GM18499 (cell line): ENCODE data around the gene PSME3IP1.
"Not testable (repeated sequence)": the region's sequence is repeated elsewhere in the genome, so short reads cannot be mapped to it uniquely, and the experiment has no call there.

Source experiments
- ATAC-seq: cut with Tn5 transposase; IDR thresholded peaks from one replicate; pipeline ENCODE4 v1.9.1; 2021; ENCODE audit warnings: moderate number of reproducible peaks; ENCODE audit not compliant: insufficient read depth, unreplicated experiment

Gene PSME3IP1

GRCh38 chr16:57185945-57186871 lies at the start of gene PSME3IP1, which contains the start of gene RSPRY1:
TSS of gene PSME3IP1 (minus strand) at chr16:57186039. CDS start at chr16:57173854, 12,185 bp downstream.
TSS of gene RSPRY1 (plus strand) at chr16:57186329. CDS start at chr16:57204659, 18,330 bp downstream.
- ATAC-seq: peak; percentile 81

GRCh38 chr16:57235128-57236021 lies 49.5 kb upstream of the PSME3IP1 start:
- no peak for ATAC-seq

DNA sequence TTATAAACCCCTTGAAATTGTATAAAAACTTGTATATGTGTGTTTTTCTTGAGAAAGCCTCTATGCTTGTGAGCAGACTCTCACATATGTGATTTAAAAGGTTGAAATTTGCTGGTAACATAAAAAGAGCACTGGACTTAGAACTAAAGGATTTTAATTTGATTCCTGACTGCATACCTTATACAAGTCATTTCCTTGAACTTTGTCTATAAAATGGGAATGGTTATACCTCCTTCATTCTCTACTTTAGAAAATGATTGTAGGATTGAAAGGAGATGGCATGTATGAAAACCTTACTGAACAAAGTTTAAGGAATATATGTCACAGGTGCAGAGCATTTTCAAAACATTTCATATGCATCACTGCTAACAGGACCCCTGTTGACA lies 48.9 kb upstream of the PSME3IP1 start:
- ATAC-seq: no peak

DNA sequence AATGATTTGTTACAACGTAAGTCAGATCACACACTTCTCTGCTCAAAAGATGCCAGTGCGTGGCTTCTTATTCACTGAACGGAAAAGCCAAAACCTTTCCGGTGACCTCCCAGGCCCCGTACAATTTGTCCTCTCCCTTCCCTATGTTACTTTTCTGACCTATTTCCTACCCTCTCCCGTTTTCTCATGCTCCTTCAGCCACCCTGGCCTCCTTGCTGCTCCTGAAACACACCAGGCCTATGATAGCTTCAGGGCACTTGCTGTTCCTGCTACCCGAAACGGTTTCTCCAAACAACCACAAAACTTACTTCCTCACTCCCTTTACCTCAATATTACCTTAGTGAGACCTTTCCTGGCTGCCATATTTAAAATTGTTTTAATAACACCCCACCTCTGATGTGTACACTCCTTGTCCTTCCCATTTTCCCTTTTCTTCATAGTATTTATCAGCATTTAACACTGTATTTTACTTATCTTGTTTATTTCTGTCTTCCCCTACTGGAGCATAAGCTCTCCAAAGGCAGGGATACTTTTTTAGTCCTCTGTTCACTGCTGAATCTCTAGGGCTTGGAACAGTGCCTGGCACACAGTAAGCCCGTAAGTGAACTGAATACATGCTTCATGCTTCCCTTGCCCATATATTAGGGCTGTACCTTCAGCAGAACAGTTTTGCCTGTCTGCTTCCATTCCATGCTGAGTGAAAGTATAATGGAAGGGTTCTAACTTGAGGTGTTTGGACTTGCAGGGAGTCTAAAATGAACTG lies 48.3 kb upstream of the PSME3IP1 start:
- ATAC-seq: no peak

- no peak for ATAC-seq
These were observed 46.0 kb upstream of the PSME3IP1 start for GRCh38 chr16:57231821-57232350.

DNA sequence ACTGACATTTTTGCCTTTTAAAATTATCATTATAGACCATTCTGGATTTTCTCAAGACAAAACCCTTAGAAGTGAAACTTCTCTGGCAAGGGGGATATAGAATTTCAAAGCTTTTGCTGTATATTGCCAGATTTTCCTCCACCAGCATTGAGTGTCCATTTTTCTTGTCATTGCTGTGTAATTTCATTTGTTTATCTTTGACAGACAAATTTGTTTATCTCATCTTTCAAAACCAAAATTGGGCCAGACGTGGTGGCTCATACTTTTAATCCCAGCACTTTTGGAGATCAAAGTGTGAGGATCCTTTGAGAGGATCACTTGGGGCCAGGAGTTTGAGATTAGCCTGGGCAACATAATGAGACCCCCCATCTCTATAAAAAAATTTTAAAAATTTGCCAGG lies 43.2 kb upstream of the PSME3IP1 start:
- no peak for ATAC-seq

- no peak for ATAC-seq
These were observed 41.1 kb upstream of the PSME3IP1 start for GRCh38 chr16:57226701-57227621.

DNA sequence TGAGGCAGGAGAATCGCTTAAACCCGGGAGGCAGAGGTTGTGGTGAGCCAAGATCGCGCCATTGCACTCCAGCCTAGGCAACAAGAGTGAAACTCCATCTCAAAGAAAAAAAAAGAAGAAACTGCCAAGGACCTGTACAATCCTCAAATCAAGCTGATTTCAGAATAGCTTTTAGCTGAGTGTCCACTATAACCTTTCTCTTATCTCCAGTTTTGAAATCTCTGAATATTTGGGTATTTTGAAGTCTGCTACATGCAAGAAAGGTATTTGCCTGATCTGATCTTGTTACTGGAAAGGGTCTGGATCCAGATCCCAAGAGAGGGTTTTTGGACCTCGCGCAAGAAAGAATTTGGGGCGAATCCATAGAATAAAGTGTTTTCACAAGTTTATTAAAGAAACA lies 40.1 kb upstream of the PSME3IP1 start:
- no peak for ATAC-seq

- ATAC-seq: no peak
These were observed 39.0 kb upstream of the PSME3IP1 start for GRCh38 chr16:57224651-57225335.

- ATAC-seq: no peak
These were observed 37.2 kb upstream of the PSME3IP1 start for GRCh38 chr16:57223057-57223456.

DNA sequence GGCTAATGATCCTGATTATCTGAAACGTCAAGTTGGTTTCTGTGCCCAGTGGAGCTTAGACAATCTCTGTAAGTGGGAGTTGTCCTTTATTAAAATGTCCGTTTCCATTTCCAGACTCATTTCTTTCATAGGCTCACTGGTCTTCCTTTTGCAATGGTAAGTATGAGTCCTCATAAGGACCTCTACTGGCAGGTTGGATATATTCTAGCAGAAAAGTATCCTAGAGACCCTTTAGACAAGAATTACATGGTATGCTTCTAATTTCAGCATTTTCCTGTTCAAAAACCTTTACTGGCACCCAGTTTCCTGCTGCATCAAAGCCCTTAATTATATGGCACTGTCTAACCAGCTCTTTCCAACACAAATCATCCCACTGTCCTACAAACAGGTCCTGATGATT lies 31.1 kb upstream of the PSME3IP1 start:
- no peak for ATAC-seq

GRCh38 chr16:57213462-57213861 lies 27.6 kb upstream of the PSME3IP1 start:
- ATAC-seq: no peak

- no peak for ATAC-seq
These were observed 23.9 kb upstream of the PSME3IP1 start for GRCh38 chr16:57209780-57210179.

DNA sequence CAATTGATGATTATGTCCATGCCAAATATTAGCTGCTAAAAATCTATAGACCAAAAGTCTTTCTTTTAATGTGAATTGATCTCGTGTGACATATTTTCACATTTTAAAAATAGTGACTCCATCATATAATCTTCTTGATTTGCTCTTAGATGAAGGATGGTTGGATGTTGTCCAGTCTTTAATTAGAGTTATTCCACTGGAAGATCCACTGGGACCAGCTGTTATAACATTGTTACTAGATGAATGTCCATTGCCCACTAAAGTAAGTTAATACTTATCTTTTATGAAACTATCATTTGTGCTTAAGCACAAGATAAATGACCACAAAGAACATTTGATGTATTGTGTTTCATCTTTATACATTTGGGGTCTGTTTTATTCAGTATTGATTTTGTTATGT lies 23.1 kb upstream of the PSME3IP1 start:
- ATAC-seq: no peak

- ATAC-seq: no peak
These were observed 18.8 kb upstream of the PSME3IP1 start for GRCh38 chr16:57204675-57205074.

GRCh38 chr16:57203451-57203850 lies 17.6 kb upstream of the PSME3IP1 start:
- ATAC-seq: no peak

DNA sequence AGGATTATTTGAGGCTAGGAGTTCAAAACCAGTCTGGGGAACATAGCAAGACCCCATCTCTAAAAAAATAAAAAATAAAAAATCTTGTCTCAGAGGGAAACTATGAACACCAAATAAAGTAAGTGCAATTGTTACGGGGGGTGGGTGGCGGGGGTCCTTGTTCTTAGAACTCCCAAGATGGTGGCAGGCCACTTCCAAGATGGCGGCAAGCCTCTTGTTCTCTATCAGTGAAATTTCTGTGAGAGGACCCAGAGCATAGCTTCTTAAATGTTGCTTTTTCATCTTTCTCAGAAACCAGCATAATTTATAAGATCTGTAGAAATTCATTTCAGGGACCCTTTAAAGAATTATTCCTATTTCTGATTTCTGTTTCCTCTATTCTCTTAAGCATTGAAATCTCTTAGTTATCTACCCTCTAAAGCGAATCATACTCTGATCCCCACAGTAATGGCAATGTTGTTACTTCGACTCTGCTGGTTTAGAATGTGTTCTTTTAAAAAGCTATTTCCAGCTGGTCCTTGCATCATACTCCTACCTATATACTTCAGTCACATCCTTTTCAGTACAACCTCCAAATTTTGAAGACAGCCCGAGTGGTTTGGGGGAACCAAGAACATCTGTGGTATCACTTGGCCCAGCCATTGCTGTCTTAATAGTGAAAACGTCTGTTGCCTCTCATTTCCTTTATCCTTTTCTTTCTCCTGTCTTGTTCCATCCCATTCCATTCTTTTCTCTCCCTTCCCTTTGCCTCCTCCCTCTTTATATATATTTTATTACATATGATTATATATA lies 16.5 kb upstream of the PSME3IP1 start:
- ATAC-seq: no peak

DNA sequence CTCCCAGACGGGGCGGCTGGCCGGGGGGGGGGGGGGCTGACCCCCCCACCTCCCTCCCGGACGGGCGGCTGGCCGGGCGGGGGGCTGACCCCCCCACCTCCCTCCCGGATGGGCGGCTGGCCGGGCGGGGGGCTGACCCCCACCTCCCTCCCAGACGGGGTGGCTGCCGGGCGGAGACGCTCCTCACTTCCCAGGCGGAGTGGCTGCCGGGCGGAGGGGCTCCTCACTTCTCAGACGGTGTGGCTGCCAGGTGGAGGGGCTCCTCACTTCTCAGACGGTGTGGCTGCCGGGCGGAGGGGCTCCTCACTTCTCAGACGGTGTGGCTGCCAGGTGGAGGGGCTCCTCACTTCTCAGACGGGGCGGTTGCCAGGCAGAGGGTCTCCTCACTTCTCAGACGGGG lies 15.1 kb upstream of the PSME3IP1 start:
- not testable (repeated sequence) for ATAC-seq
